ENCODE measurements around the gene APOL6.

APOL6 gene

GRCh38 chr22:35711336-35711735 is 63.1 kb downstream of the APOL6 start:
- H3K27ac ChIP-seq (ENCODE audit: low read length) = no peak overlapping the region
- no peaks in the 10 kb centered on the region for H3K27me3 ChIP-seq (replicated peaks; ENCODE audit: insufficient read depth, low read length)
- no peaks in the 10 kb centered on the region for H3K4me1 ChIP-seq (ENCODE audit: low read length)
- H3K9me2 ChIP-seq (replicated peaks; ENCODE audit: insufficient read depth, low read length) = no peaks in the 10 kb centered on the region
- no peak overlapping the region for H3K4me2 ChIP-seq (ENCODE audit: low read depth, low read length)
- no peaks in the 10 kb centered on the region for H3K79me2 ChIP-seq (ENCODE audit: low read length)
- no peak for TF ChIP-seq EZH2phosphoT487 (IDR thresholded peaks at IDR 0.05; ENCODE audit: low read length)
- TF ChIP-seq, protein P1, sequence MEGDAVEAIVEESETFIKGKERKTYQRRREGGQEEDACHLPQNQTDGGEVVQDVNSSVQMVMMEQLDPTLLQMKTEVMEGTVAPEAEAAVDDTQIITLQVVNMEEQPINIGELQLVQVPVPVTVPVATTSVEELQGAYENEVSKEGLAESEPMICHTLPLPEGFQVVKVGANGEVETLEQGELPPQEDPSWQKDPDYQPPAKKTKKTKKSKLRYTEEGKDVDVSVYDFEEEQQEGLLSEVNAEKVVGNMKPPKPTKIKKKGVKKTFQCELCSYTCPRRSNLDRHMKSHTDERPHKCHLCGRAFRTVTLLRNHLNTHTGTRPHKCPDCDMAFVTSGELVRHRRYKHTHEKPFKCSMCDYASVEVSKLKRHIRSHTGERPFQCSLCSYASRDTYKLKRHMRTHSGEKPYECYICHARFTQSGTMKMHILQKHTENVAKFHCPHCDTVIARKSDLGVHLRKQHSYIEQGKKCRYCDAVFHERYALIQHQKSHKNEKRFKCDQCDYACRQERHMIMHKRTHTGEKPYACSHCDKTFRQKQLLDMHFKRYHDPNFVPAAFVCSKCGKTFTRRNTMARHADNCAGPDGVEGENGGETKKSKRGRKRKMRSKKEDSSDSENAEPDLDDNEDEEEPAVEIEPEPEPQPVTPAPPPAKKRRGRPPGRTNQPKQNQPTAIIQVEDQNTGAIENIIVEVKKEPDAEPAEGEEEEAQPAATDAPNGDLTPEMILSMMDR (IDR thresholded peaks at IDR 0.05; ENCODE audit: low read length) = no peak
- TF ChIP-seq EZH2 (optimal IDR thresholded peaks at IDR 0.05; ENCODE audit: low read depth, low read length) = no peak
- H3K4me3 ChIP-seq (ENCODE audit: low read length) = no peak overlapping the region
- no peaks in the 10 kb centered on the region for H4K20me1 ChIP-seq (ENCODE audit: insufficient read depth, low read length)
- no peaks in the 10 kb centered on the region for H3K9me3 ChIP-seq (replicated peaks; ENCODE audit: insufficient read depth, low read length)
- no peak for DNase-seq
- no peak overlapping the region for H3K9ac ChIP-seq (ENCODE audit: low read length)
- no peaks in the 10 kb centered on the region for H3F3A ChIP-seq (ENCODE audit: insufficient read depth, low read length)
- H2AFZ ChIP-seq (ENCODE audit: low read length) = no peak overlapping the region
- no peaks in the 10 kb centered on the region for H3K36me3 ChIP-seq (replicated peaks; ENCODE audit: insufficient read depth, low read length)

- Histone ChIP-seq H3K9me3 (replicated peaks; ENCODE audit: insufficient read depth, low read length) (no peaks in the 10 kb centered on the region), H3K4me2 (ENCODE audit: low read depth, low read length) (no peak overlapping the region), H3K9me2 (replicated peaks; ENCODE audit: insufficient read depth, low read length) (no peaks in the 10 kb centered on the region), H3K9ac (ENCODE audit: low read length) (no peak overlapping the region), H2AFZ (ENCODE audit: low read length) (no peak overlapping the region), H3K36me3 (replicated peaks; ENCODE audit: insufficient read depth, low read length) (no peaks in the 10 kb centered on the region), H3K27me3 (replicated peaks; ENCODE audit: insufficient read depth, low read length) (no peaks in the 10 kb centered on the region), H3K27ac (ENCODE audit: low read length) (no peak overlapping the region), H4K20me1 (ENCODE audit: insufficient read depth, low read length) (no peaks in the 10 kb centered on the region), H3K4me1 (ENCODE audit: low read length) (no peaks in the 10 kb centered on the region), H3F3A (ENCODE audit: insufficient read depth, low read length) (no peaks in the 10 kb centered on the region), H3K79me2 (ENCODE audit: low read length) (no peaks in the 10 kb centered on the region), H3K4me3 (ENCODE audit: low read length) (no peak overlapping the region)
- TF ChIP-seq, protein P1 (IDR thresholded peaks at IDR 0.05; ENCODE audit: low read length) = no peak
- TF ChIP-seq EZH2 (optimal IDR thresholded peaks at IDR 0.05; ENCODE audit: low read depth, low read length) (no peak), EZH2phosphoT487 (IDR thresholded peaks at IDR 0.05; ENCODE audit: low read length) (no peak)
- no peak for DNase-seq
These were observed 64.4 kb downstream of the APOL6 start for GRCh38 chr22:35712672-35713071.

DNA sequence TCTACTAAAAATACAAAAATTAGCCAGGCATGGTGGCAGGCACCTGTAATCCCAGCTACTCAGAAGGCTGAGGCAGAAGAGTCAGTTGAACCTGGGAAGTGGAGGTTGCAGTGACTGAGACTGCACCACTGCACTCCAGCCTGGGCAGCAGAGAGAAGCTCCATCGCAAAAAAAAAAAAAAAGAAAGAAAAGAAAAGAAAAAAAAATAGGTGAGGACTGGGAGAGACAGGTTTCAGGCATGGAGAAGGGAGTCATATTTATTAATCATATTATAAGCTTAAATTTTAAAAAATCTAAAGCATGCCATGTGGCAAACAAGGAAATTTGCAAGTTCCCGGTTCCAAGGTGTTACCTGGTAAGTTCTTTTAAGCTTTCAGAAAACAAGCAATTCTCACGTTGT is 69.3 kb downstream of the APOL6 start, which contains the start of gene APOL5:
Gene APOL5, plus strand, starts transcription at position 301 of the 400 bp plus-strand sequence. Its CDS starts 0 bp downstream, at position 301.
- H2AFZ ChIP-seq (ENCODE audit: low read length) = no peak within 1 kb of the TSS
- H3F3A ChIP-seq (ENCODE audit: insufficient read depth, low read length) = no peaks in the 10 kb centered on the region
- H3K4me2 ChIP-seq (ENCODE audit: low read depth, low read length) = no peak within 1 kb of the TSS
- no peaks in the 10 kb centered on the region for H3K9me2 ChIP-seq (replicated peaks; ENCODE audit: insufficient read depth, low read length)
- H3K27me3 ChIP-seq (replicated peaks; ENCODE audit: insufficient read depth, low read length) = no peaks in the 10 kb centered on the region
- no peak within 1 kb of the TSS for H3K27ac ChIP-seq (ENCODE audit: low read length)
- no peaks in the 10 kb centered on the region for H4K20me1 ChIP-seq (ENCODE audit: insufficient read depth, low read length)
- H3K9ac ChIP-seq (ENCODE audit: low read length) = no peak within 1 kb of the TSS
- no peaks in the 10 kb centered on the region for H3K36me3 ChIP-seq (replicated peaks; ENCODE audit: insufficient read depth, low read length)
- TF ChIP-seq EZH2 (optimal IDR thresholded peaks at IDR 0.05; ENCODE audit: low read depth, low read length) = no peak
- no peak for TF ChIP-seq EZH2phosphoT487 (IDR thresholded peaks at IDR 0.05; ENCODE audit: low read length)
- TF ChIP-seq, protein P1 (IDR thresholded peaks at IDR 0.05; ENCODE audit: low read length) = no peak
- H3K4me3 ChIP-seq (ENCODE audit: low read length) = no peak within 1 kb of the TSS
- H3K4me1 ChIP-seq (ENCODE audit: low read length) = no peaks in the 10 kb centered on the region
- H3K79me2 ChIP-seq (ENCODE audit: low read length) = no peaks in the 10 kb centered on the region
- H3K9me3 ChIP-seq (replicated peaks; ENCODE audit: insufficient read depth, low read length) = no peaks in the 10 kb centered on the region
- DNase-seq = no peak
